Nephron (organoid): Measurements from ENCODE around the gene LHX2.

Experiments used
- H3K27ac Mint-ChIP-seq, 3 experiments: 2 replicates each; pipeline ENCODE4 v1.8.0; 2020; ENCODE audit warnings: mixed read lengths in 3 of 3, mild to moderate bottlenecking in 2 of 3, moderate library complexity in 1 of 3
- H3K27me3 Mint-ChIP-seq: 2 replicates; pipeline ENCODE4 v1.8.0; 2021; ENCODE audit warnings: low read depth, mild to moderate bottlenecking, moderate library complexity, mixed read lengths
- H3K36me3 Mint-ChIP-seq: 2 replicates; pipeline ENCODE4 v1.8.0; 2020; ENCODE audit warnings: low read depth, mixed read lengths
- H3K4me1 Mint-ChIP-seq: 2 replicates; pipeline ENCODE4 v1.8.0; 2020; ENCODE audit warnings: mixed read lengths
- H3K4me3 Mint-ChIP-seq, 3 experiments: 2 replicates each; pipeline ENCODE4 v1.8.0; 2020; ENCODE audit warnings: mild to moderate bottlenecking in 3 of 3, mixed read lengths in 3 of 3, moderate library complexity in 2 of 3
- H3K9me3 Mint-ChIP-seq: 2 replicates; pipeline ENCODE4 v1.8.0; 2020; ENCODE audit warnings: mixed read lengths
- TF ChIP-seq, protein P1 (sequence below), 3 experiments: fragments of 200-600 bp; sonication (generic); IDR thresholded peaks; one replicate each; pipeline ENCODE4 v1.5.0; 2021; ENCODE audit warnings: antibody characterized with exemption in 3 of 3; ENCODE audit not compliant: unreplicated experiment in 3 of 3

LHX2 gene

DNA sequence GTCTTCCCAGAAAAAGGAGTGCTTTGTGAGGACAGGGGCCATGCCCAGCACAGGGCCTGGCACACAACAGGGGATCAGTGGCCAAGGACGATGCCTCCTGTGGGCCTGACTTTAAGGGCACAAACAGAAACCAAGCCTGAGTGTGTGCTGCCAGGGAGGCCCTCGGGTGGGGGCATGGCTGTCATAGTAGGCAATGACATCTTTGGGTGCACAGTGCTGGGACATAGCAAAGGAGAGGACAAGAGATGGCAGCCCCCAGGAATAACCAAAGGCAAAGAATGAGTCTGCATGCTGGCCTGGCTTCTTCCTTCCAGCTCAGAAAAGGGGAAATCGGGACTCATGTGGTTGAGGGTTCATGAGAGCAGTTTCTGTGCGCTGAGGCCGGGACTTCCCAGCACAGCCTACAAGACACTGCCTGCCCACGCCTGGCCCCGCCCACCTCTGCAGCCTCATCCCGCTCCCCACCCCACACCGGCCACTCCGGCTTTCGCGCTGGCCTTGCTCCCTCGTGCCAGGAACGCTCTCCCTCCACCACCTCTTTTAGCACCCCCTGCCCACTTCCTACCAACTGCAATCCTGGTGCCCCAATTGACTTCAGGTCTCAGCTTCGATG, 13.8 kb upstream of the LHX2 start:
- no peaks in the 10 kb centered on the region for H3K9me3 Mint-ChIP-seq
- peaks cover 89% of the 10 kb centered on the region for H3K27me3 Mint-ChIP-seq
- TF ChIP-seq, protein P1, sequence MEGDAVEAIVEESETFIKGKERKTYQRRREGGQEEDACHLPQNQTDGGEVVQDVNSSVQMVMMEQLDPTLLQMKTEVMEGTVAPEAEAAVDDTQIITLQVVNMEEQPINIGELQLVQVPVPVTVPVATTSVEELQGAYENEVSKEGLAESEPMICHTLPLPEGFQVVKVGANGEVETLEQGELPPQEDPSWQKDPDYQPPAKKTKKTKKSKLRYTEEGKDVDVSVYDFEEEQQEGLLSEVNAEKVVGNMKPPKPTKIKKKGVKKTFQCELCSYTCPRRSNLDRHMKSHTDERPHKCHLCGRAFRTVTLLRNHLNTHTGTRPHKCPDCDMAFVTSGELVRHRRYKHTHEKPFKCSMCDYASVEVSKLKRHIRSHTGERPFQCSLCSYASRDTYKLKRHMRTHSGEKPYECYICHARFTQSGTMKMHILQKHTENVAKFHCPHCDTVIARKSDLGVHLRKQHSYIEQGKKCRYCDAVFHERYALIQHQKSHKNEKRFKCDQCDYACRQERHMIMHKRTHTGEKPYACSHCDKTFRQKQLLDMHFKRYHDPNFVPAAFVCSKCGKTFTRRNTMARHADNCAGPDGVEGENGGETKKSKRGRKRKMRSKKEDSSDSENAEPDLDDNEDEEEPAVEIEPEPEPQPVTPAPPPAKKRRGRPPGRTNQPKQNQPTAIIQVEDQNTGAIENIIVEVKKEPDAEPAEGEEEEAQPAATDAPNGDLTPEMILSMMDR (IDR thresholded peaks at IDR 0.05; ENCODE audit: unreplicated experiment in 3 of 3): no peak
- H3K4me1 Mint-ChIP-seq: peaks cover 25% of the 10 kb centered on the region
- H3K4me3 Mint-ChIP-seq: peak overlapping the region; percentile 18 to 81 (median 30)
- H3K36me3 Mint-ChIP-seq: no peaks in the 10 kb centered on the region
- no peak overlapping the region for H3K27ac Mint-ChIP-seq

DNA sequence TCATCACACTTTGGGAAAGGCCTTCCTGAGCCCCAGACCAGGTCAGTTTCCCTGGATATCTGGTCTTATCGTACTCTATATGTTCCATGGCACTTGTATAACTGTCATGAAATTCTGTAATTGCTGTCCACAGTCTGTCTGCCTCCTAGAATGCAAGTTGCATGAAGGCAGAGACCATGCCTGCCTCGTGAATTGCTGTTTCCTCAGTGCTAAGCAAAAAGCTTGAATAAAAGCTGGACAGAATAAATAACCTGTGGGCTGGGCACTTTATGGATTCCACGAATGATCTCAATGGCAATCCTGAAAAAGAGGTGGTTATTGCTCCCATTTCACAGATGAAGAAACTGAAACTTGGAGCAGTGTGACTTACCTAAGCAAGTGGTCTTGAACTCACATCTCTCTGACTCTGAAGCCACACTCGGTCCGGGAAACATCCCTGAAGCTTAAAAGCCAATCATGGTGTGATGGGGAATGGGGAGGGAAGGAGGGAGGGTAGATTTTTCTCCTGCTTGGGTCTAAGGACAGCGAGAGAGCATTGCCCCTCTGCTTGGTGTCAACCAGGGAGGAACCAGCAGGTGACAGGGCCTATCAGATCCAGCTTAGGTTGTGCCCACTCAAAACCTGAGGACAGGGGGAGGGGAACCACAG, 13.2 kb upstream of the LHX2 start:
- Mint-ChIP-seq H3K9me3 (no peaks in the 10 kb centered on the region), H3K4me3 (peak overlapping the region; percentile 68 to 83 (median 81)), H3K36me3 (no peaks in the 10 kb centered on the region), H3K27ac (no peak overlapping the region), H3K4me1 (peaks cover 25% of the 10 kb centered on the region), H3K27me3 (peaks cover 94% of the 10 kb centered on the region)
- TF ChIP-seq, protein P1 (IDR thresholded peaks at IDR 0.05; ENCODE audit: unreplicated experiment in 3 of 3): no peak

DNA sequence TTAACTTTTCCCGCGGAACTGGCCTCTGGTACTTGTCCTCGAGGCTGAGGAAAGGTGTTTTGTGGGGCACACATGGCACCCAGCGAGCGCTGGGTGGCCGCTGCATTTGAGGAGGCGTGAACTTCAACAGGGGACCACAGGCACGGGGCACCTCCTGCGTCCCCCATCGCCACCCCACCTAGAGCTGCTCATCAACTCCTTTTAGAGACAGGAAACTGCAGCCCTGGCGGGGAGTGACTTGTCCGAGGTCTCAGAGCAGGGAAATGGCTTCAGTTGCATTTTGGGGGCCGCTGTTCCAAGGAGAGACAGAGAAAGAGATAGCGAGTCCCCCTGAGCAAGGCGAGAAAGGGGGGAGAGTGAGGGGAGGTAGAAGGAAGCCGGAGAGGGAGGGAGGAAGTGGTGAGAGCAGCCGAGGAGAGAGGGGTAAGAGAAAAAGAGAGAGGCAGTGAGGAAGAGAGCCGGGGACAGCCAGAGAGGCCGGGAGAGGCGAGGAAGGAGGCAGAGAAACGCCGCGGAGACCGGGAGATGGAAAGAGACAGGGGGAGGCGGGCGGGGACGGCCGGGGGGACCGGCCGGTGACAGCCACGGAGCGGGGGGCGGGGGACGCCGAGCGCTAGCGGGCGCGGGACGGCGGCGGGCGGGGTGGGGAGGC, 12.5 kb upstream of the LHX2 start:
- Mint-ChIP-seq H3K4me3 (peak overlapping the region; percentile 68 to 83 (median 81)), H3K4me1 (peaks cover 25% of the 10 kb centered on the region), H3K27ac (no peak overlapping the region), H3K27me3 (peaks cover 94% of the 10 kb centered on the region), H3K9me3 (no peaks in the 10 kb centered on the region), H3K36me3 (no peaks in the 10 kb centered on the region)
- TF ChIP-seq, protein P1 (IDR thresholded peaks at IDR 0.05; ENCODE audit: unreplicated experiment in 3 of 3): no peak

DNA sequence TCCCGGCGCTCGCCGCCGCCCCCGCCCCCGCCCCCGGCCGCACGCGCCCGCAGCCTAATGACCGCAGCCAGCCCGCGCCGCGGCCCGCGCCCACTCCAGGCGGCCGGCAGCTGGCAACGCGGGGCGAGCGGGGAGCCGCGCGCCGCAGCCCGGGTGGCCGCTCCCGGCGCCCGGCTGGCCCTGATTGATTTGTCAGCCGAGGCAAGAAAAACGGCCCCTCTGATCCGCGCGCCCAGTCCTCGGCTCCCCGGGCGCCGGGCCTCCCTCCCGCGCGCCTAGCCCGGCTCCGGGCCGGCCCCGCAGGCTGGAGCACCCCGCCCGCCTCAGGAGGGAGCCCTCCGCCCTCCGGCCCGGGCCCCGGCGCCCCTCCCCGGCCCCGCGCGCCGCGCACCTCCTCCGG, 11.9 kb upstream of the LHX2 start:
- Mint-ChIP-seq H3K36me3 (no peaks in the 10 kb centered on the region), H3K4me3 (no peak overlapping the region), H3K27me3 (peaks cover 94% of the 10 kb centered on the region), H3K9me3 (no peaks in the 10 kb centered on the region), H3K27ac (no peak overlapping the region), H3K4me1 (peaks cover 25% of the 10 kb centered on the region)
- TF ChIP-seq, protein P1 (IDR thresholded peaks at IDR 0.05; ENCODE audit: unreplicated experiment in 3 of 3): no peak

DNA sequence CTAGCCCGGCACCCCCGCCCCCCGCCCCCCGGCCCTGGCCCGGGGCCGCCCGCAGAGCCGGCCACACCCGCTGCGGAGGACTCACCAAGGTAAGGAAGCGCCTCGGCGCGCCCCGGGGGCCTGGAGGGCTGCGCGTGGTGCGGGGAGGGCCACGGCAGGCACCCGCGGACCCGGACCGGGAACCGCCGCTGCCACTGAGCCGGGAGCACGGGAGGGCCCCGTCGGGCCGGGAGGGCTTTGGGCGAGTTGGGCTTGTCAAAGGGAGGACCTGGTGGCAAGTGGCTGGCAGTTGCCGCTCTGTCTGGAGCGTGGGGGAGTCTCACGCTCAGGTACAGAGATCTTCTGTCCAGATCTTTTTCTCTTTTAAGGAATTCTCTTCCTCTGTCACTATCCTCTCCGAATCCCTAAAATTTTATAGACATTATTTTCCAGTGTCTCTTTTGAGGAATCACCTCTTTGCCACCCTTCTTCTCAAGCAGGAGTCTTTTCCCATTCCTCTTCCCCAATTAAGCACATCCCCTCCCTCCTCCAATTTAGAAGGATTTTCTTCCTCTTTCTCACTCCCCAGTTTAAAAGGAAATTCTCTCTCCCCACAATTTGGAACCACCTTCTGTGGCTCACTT, 11.3 kb upstream of the LHX2 start:
- no peaks in the 10 kb centered on the region for H3K9me3 Mint-ChIP-seq
- H3K4me1 Mint-ChIP-seq: peaks cover 25% of the 10 kb centered on the region
- H3K27ac Mint-ChIP-seq: no peak overlapping the region

More for the DNA sequence above, 11.3 kb upstream of the LHX2 start:
- no peaks in the 10 kb centered on the region for H3K36me3 Mint-ChIP-seq
- peak overlapping the region; percentile 61 to 63 (median 62) for H3K4me3 Mint-ChIP-seq
- peaks cover 94% of the 10 kb centered on the region for H3K27me3 Mint-ChIP-seq
- TF ChIP-seq, protein P1 (IDR thresholded peaks at IDR 0.05; ENCODE audit: unreplicated experiment in 3 of 3): no peak
